PC-3 (cell line): ENCODE data around the gene ARHGAP25. TPM values are rescaled to one million over a fixed set of nuclear protein-coding genes. Genes with fewer than 3 reads are reported as not detected.

Experiments used
- ATAC-seq: fragments of 200-7000 bp; cut with Tn5 transposase; 2 replicates; pipeline ENCODE4 v1.9.1; 2020; ENCODE audit warnings: mild to moderate bottlenecking, moderate library complexity
- BruUV-seq: library from RNA; stranded (reverse); fragments of 400-500 nt; replicated peaks from 2 replicates; lab custom pipeline; 2021; lab: Mats Ljungman, UMichigan
- CTCF ChIA-PET: fragments of 300-600 bp; sonication (Branson Sonifier 250); formaldehyde crosslinking; loops from one replicate; lab custom pipeline; 2022; ENCODE audit warnings: antibody characterized with exemption; lab: Charles Lee
- POLR2A ChIA-PET: fragments of 300-600 bp; sonication (Branson Sonifier 250); formaldehyde crosslinking; loops from one replicate; lab custom pipeline; 2022; ENCODE audit warnings: antibody characterized with exemption; ENCODE audit not compliant: unreplicated experiment; lab: Charles Lee
- DNase-seq: peaks from one replicate; pipeline ENCODE4 v3.0.0-alpha.2; 2015
- H2AFZ ChIP-seq: fragments of 300-600 bp; sonication (generic); 2 replicates; pipeline ENCODE4 v1.6.0; 2016; ENCODE audit warnings: antibody characterized with exemption, low read length
- H3F3A ChIP-seq: fragments of 300-600 bp; sonication (generic); one replicate; pipeline ENCODE4 v1.6.0; 2017; ENCODE audit warnings: antibody characterized with exemption, low read length, control low read depth, mild to moderate bottlenecking; ENCODE audit not compliant: unreplicated experiment
- H3K27ac ChIP-seq: fragments of 300-600 bp; sonication (generic); 2 replicates; pipeline ENCODE4 v1.5.1; 2016; ENCODE audit warnings: mild to moderate bottlenecking, low read length
- H3K27me3 ChIP-seq: fragments of 300-600 bp; sonication (generic); 2 replicates; pipeline ENCODE4 v1.6.1; 2016; ENCODE audit warnings: low read length, mixed read lengths
- H3K36me3 ChIP-seq: fragments of 300-600 bp; sonication (generic); 2 replicates; pipeline ENCODE4 v1.6.1; 2016; ENCODE audit warnings: low read depth, mixed run types, low read length, mixed read lengths
- H3K4me1 ChIP-seq: fragments of 300-600 bp; sonication (generic); 2 replicates; pipeline ENCODE4 v1.5.1; 2016; ENCODE audit warnings: low read length; ENCODE audit not compliant: insufficient read depth
- H3K4me2 ChIP-seq: fragments of 300-600 bp; sonication (generic); 2 replicates; pipeline ENCODE4 v1.6.0; 2016; ENCODE audit warnings: low read length
- H3K4me3 ChIP-seq: fragments of 300-600 bp; sonication (generic); 2 replicates; pipeline ENCODE4 v1.5.1; 2016; ENCODE audit warnings: mild to moderate bottlenecking, low read length, mixed read lengths
- H3K79me2 ChIP-seq: fragments of 300-600 bp; sonication (generic); 2 replicates; pipeline ENCODE4 v1.6.1; 2017; ENCODE audit warnings: low read length, mixed read lengths
- H3K9ac ChIP-seq: fragments of 300-600 bp; sonication (generic); 2 replicates; pipeline ENCODE4 v1.6.0; 2016; ENCODE audit warnings: mild to moderate bottlenecking, low read length
- H3K9me2 ChIP-seq: fragments of 300-600 bp; sonication (generic); replicated peaks from 2 replicates; pipeline ENCODE4 v1.6.1; 2016; ENCODE audit warnings: mixed run types, low read length, mixed read lengths
- H3K9me3 ChIP-seq: fragments of 300-600 bp; sonication (generic); 2 replicates; pipeline ENCODE4 v1.6.1; 2016; ENCODE audit warnings: low read length, mixed read lengths
- H4K20me1 ChIP-seq: fragments of 300-600 bp; sonication (generic); 2 replicates; pipeline ENCODE4 v1.6.1; 2016; ENCODE audit warnings: low read length, mixed read lengths
- CTCF ChIP-seq: fragments of 300-600 bp; sonication (generic); conservative IDR thresholded peaks from 2 replicates; pipeline ENCODE4 v1.5.1; 2017; ENCODE audit warnings: antibody characterized with exemption, low read depth, mild to moderate bottlenecking, low read length
- EZH2 ChIP-seq: fragments of 300-600 bp; sonication (generic); IDR thresholded peaks from one replicate; pipeline ENCODE4 v1.6.1; 2017; ENCODE audit warnings: antibody characterized with exemption, mild to moderate bottlenecking, low read length; ENCODE audit not compliant: unreplicated experiment
- EZH2phosphoT487 ChIP-seq: fragments of 300-600 bp; sonication (generic); IDR thresholded peaks from 2 replicates; pipeline ENCODE4 v1.6.1; 2018; ENCODE audit warnings: mild to moderate bottlenecking, antibody characterized with exemption, low read length, borderline replicate concordance
- intact Hi-C: fragments of 100-400 bp; cut with micrococcal nuclease; formaldehyde crosslinking; loops from 2 replicates; pipeline ENCODE4 v1.9.0; 2023
- total RNA-seq: library from RNA; depleted of rRNA; stranded (reverse); fragments of >200 nt; gene quantifications from 2 replicates; pipeline ENCODE4 v1.2.3, GENCODE V29; 2014

ARHGAP25 gene
- total RNA-seq, 1 experiment from 2014 or later = not detected

GRCh38 chr2:68833162-68833561 lies 98.6 kb downstream of the ARHGAP25 start:
- intact Hi-C loops = no loop called here
- POLR2A ChIA-PET = no interaction called here

GRCh38 chr2:68834737-68835376 lies 100.2 kb downstream of the ARHGAP25 start:
- Histone ChIP-seq H3K9me3 (no peaks in the 10 kb centered on the region), H2AFZ (no peak overlapping the region), H3K36me3 (no peaks in the 10 kb centered on the region), H3K4me2 (no peak overlapping the region), H3F3A (no peaks in the 10 kb centered on the region), H3K27me3 (no peaks in the 10 kb centered on the region), H3K4me1 (peaks cover 14% of the 10 kb centered on the region), H4K20me1 (no peaks in the 10 kb centered on the region), H3K79me2 (no peaks in the 10 kb centered on the region), H3K4me3 (no peak overlapping the region), H3K9ac (no peak overlapping the region), H3K27ac (no peak overlapping the region), H3K9me2 (no peaks in the 10 kb centered on the region)
- DNase-seq (no peak), ATAC-seq (no peak)
- CTCF ChIA-PET = no interaction called here
- POLR2A ChIA-PET = no interaction called here
- no peak for TF ChIP-seq EZH2phosphoT487
- no peak for TF ChIP-seq CTCF
- TF ChIP-seq EZH2 = no peak
- BruUV-seq = no TSS peak
- intact Hi-C loops = loop anchor here (5.0 kb wide), 3 partner anchors 83 to 342 kb away; no protein-coding TSS in a partner anchor

More at GRCh38 chr2:68833162-68833561, 98.6 kb downstream of the ARHGAP25 start:
- BruUV-seq = no TSS peak
- no peaks in the 10 kb centered on the region for H4K20me1 ChIP-seq
- no peak overlapping the region; the same call in 1 of the 2 replicates for H3K4me2 ChIP-seq
- H3K9me3 ChIP-seq = no peaks in the 10 kb centered on the region
- H3K9ac ChIP-seq = no peak overlapping the region
- H3K4me3 ChIP-seq = no peak overlapping the region
- H3K4me1 ChIP-seq = peaks cover 26% of the 10 kb centered on the region
- CTCF ChIA-PET = no interaction called here
- no peak overlapping the region for H3K27ac ChIP-seq
- H2AFZ ChIP-seq = no peak overlapping the region
- DNase-seq (no peak), ATAC-seq (no peak)
- TF ChIP-seq CTCF = no peak
- TF ChIP-seq EZH2phosphoT487 = no peak
- no peak for TF ChIP-seq EZH2
- H3F3A ChIP-seq = no peaks in the 10 kb centered on the region
- H3K79me2 ChIP-seq = no peaks in the 10 kb centered on the region
- no peaks in the 10 kb centered on the region for H3K27me3 ChIP-seq
- H3K9me2 ChIP-seq = no peaks in the 10 kb centered on the region
- no peaks in the 10 kb centered on the region for H3K36me3 ChIP-seq

GRCh38 chr2:68835621-68836020 lies 101.0 kb downstream of the ARHGAP25 start:
- CTCF ChIA-PET = interaction anchor here (1.0 kb wide), 1 partner anchor 84 kb away, joined by 4 read pairs; no protein-coding TSS in a partner anchor
- no peak overlapping the region for H3K4me3 ChIP-seq

More at GRCh38 chr2:68835621-68836020, 101.0 kb downstream of the ARHGAP25 start:
- H3K9me3 ChIP-seq = no peaks in the 10 kb centered on the region
- intact Hi-C loops = loop anchor here (5.0 kb wide), 3 partner anchors 83 to 342 kb away; no protein-coding TSS in a partner anchor
- H3K36me3 ChIP-seq = no peaks in the 10 kb centered on the region
- H2AFZ ChIP-seq = no peak overlapping the region
- H3F3A ChIP-seq = no peaks in the 10 kb centered on the region
- POLR2A ChIA-PET = no interaction called here
- H3K79me2 ChIP-seq = no peaks in the 10 kb centered on the region
- no TSS peak for BruUV-seq
- ATAC-seq = no peak
- no peak for DNase-seq
- H3K27me3 ChIP-seq = no peaks in the 10 kb centered on the region
- no peak overlapping the region for H3K4me2 ChIP-seq
- no peaks in the 10 kb centered on the region for H3K9me2 ChIP-seq
- H3K9ac ChIP-seq = no peak overlapping the region
- no peak overlapping the region for H3K27ac ChIP-seq
- no peaks in the 10 kb centered on the region for H4K20me1 ChIP-seq
- TF ChIP-seq CTCF (no peak), EZH2 (no peak), EZH2phosphoT487 (no peak)
- peaks cover 14% of the 10 kb centered on the region for H3K4me1 ChIP-seq
